Gastroesophageal sphincter (tissue), 3 donors: ENCODE results near the gene PPP1R3A.

Experiments used
- CTCF ChIP-seq, 4 experiments: fragments of 200-600 bp in 2 of 4; fragments of 450-650 bp in 2 of 4; sonication (generic) in 1 of 4; IDR thresholded peaks; one replicate each; pipeline ENCODE4 v1.5.1; 2017 to 2019; ENCODE audit warnings: antibody characterized with exemption in 4 of 4, mild to moderate bottlenecking in 2 of 4, moderate library complexity in 2 of 4
- POLR2A ChIP-seq, 2 donors: fragments of 450-650 bp; IDR thresholded peaks; one replicate each; pipeline ENCODE4 v1.6.1; 2017; ENCODE audit warnings: antibody characterized with exemption in 2 of 2, mild to moderate bottlenecking in 2 of 2, moderate library complexity in 1 of 2
- POLR2AphosphoS5 ChIP-seq: sonication (generic); formaldehyde crosslinking; IDR thresholded peaks from one replicate; pipeline ENCODE4 v1.6.1; 2017; ENCODE audit warnings: antibody characterized with exemption

- no peak for TF ChIP-seq CTCF (IDR thresholded peaks at IDR 0.05)
- TF ChIP-seq POLR2AphosphoS5: no peak
- TF ChIP-seq POLR2A (IDR thresholded peaks at IDR 0.05): no peak
Measured at GRCh38 chr7:113875224-113875623, 43.6 kb downstream of the PPP1R3A start.
